Stimulated activated CD8-positive, alpha-beta memory T cell treated with anti-CD3 and anti-CD28 coated beads, Interleukin-2, amount 100 ng/mL, for 1 hour (primary cell): Measurements from ENCODE around the gene LRIG3.
"Not testable (repeated sequence)": the region's sequence is repeated elsewhere in the genome, so short reads cannot be mapped to it uniquely, and the experiment has no call there.

Experiments
- DNase-seq, 2 donors: peaks; one replicate each; pipeline ENCODE4 v3.0.0-alpha.2; 2020; ENCODE audit warnings: low read depth in 2 of 2

Gene LRIG3

DNA sequence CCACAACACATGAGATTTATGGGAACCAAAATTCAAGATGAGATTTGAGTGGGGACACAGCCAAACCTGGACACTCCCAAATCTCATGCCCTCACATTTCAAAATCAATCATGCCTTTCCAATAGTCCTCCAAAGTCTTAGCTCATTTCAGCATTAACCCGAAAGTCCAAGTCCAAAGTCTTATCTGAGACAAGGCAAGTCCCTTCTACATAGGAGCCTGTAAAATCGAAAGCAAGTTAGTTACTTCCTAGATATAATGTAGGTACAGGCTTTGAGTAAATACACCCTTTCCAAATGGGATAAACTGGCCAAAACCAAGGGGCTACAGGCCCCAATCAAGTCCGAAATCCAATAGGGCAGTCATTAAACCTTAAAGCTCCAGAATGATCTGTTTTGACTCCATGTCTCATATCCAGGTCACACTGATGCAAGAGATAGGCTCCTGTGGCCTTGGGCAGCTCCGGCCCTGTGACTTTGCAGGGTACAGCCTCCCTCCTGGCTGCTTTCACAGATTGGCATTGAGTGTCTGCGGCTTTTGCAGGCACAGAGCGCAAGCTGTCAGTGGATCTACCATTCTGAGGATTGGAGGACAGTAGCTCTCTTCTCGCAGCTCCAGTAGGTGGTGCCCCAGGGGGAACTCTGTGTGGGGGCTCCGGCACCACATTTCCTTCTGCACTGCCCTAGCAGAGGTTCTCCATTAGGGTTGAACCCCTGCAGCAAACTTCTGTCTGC, 60.1 kb downstream of the LRIG3 start:
- no peak for DNase-seq

DNA sequence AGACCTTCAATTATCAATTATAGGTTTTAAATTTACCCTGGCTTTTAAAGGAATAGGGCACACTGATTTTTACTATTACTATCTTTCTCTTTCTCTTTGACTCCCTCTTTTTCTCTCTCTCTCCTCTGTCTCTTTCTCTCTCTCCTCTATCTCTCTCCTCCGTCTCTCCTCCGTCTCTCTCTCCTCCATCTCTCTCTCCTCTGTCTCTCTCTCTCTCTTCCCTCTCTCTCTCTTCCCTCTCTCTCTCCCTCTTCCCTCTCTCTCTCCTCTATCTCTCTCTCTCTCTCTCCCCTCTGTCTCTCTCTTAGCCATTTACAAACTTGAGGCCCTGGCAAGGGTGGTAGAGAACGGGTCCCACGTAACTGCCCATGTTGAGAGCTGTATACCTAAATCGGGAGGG, 62.3 kb downstream of the LRIG3 start:
- DNase-seq: no peak

DNA sequence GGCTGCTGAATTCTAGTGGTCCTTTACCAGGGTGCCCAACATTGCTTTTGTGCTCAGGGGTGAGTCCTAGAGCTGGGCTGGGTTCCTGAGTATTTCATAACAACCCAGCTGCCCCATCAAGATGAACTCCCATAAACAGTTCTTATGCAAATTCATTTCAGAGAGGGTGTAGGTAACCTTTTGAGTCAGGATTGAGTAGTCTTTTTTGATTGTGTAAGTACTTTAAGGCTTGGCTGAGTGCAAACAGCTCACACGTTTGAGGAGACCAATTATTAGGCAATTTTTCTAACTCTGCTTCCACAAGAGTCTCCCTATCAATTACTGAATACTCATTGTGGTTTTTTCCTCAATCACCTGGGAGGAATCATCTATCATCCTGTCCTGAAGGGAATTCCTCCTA, 63.1 kb downstream of the LRIG3 start:
- DNase-seq: not testable (repeated sequence)

DNA sequence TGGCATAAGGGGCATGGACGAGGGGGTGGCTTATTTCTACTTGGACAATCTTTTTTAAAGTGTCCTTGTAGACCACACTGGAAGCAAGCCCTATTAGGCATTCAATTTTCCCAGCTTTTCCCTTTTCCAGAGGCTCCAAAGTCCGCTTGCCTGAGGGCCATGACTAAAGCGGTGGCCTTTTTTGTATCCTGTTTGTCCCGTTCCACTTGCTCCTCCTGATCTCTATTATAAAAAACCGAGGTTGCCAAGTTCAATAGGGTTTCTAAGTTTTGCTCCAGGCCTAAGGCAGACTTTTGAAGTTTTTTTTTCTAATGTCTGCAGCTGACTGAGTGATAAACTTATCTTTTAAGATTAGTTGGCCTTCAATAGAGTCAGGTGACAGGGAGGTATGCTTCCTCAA, 64.7 kb downstream of the LRIG3 start:
- DNase-seq: not testable (repeated sequence)

DNA sequence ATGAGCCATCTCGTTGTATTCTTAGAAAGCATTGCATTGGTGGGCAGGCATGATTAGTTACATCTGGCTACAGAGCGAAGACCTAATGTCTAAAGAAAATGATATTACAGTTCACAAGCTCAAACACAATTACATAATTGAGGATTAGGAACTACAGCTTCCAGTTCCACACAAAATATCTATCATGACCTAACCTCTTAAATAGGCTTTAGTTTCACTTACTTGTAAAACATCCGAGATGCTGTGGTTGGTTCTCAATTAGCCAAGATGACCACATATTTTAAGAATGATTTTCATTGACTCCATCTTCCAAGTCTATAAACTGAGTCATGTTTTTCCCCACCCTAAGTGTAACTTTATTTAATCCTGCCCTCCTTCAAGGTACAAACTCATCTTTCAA, 69.5 kb downstream of the LRIG3 start:
- no peak for DNase-seq

DNA sequence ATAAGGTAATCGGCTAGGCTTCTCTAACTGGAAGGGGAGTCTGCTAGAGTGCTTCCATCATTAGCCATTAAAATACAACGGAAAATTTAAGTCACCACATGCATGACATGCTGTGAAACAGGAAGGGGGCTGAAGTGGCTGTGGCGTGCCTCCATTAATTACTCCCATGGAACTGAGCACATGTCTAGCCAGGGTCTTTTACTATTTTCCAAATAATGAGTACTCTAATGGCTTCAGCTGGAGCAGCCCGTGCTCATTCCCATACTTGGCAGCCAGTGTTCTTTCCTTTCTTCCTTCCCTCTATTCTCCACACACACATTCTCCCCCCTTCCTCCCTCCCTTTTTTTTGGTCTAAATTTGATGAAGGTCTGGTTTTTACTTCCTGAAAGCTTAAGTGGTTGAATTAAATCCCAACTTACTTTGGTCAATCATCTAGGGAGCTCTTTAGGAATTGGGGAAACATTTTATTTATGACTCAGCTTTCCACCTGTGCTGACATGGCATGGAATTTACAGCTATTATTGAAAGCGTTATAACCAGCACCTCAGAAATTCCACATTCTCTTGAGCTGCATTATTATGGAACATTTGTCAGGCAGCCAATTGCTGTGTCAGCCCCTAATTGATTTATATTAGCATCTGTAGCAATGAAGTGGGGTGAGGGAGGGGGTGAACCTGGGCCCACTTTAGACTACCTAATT, 72.3 kb downstream of the LRIG3 start:
- DNase-seq: no peak

DNA sequence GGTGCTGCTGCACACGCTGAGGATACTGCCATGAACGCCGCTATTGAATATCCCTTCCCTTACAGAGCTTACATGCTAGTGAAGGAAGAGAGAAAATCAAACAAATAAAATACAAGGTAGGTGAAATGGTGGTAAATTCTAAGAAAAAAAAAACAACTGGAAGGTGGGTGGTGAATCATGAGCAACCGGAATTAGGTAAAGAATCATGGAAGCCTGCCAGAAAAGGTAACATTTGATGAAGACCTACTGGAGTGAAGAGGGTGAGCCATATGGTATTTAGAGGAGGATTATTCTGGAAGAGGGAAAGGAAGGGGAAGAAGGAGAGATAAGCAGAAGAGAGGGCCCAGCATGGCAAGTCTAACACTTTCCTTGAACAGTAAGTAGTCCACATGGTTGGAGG, 76.1 kb downstream of the LRIG3 start:
- DNase-seq: no peak

DNA sequence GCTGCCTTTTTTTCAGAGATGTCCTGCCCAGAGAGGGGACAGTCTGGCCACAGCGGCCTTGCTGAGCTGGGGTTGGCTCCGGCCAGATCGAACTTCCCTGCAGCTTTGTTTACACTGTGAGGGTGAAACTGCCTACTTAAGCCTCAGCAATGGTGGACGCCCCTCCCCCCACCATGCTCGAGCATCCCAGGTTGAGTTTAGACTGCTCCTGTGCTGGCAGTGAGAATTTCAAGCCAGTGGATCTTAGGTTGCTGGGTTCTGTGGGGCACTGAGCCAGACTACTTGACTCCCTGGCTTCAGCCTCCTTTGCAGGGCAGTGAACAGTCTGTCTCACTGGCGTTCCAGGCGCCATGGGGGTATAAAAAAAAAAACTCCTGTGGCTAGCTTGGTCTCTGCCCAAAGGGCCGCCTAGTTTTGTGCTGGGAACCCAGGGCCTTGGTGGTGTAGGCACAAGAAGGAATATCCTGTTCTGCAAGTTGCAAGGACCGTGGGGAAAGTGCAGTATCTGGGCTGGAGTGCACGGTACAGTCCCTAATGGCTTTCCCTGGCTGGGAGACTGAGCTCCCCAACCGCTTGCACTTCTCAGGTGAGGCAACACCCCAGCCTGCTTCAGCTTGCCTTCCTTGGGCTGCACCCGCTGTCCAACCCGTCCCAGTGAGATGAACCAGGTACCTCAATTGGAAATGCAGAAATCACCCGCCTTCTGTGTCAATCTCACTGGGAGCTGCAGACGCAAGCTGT, 79.1 kb downstream of the LRIG3 start:
- DNase-seq: no peak

DNA sequence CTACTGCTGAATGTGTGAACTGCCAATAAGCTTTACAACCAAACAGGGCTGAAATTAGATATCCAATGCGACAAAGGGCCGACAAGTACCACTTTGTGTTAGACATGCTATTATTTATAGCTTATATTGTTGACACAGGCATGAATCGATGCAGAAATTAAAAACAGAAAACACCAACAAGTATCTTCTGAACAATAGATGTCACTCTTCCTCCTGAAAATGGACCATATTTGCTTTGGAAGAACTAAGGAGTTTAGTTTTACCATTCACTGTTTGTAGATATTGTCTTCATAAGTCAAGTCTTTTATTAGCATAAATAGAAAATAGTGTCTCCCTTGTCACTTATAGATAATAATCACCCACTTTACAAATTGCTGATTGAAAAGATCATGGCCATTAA, 86.5 kb downstream of the LRIG3 start:
- DNase-seq: no peak

DNA sequence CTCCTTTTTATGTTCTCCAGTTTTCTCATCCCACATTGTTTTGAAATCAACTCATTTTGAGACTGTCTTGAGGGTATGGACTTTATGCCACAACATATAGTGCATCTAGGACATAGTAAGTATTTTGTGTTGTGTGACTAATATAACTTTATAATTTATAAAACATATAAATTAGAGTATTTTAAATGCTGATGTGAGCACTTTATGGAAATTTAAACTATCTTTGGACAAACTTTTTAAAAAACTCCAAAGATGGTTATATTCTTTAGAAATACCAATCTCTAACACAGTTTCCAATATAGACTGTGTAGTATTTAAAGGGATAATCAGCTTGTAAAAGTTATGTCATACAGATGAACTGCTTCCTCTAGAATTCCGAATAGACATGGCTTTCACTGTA, 87.4 kb downstream of the LRIG3 start:
- DNase-seq: no peak
